HG03280 (cell line): Measurements from ENCODE around the gene TICAM2.
A peak's percentile ranks its signal among the peaks of the same experiment; 100 is the strongest.

Source experiments
- ATAC-seq: cut with Tn5 transposase; IDR thresholded peaks from one replicate; pipeline ENCODE4 v1.9.1; 2021; ENCODE audit warnings: mild to moderate bottlenecking, moderate library complexity; ENCODE audit not compliant: unreplicated experiment

TICAM2 gene

DNA sequence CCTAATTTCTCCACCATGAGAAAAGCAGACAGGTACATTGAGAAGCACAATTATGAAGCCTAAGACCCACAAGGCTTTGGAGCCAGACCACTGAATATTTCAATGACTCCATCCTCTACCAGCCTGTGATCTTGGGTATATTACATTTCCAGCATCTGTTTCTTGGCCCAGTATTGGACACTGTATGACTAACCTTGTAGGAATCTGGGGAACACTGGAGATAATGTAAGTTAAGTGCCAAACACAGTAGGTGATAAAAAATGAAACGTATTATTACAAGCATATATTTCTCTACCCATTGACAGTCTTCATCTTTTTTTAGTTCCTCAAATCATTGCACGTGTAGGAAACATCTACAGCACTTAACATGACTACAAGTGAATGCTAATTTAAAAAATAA, 29.1 kb downstream of the TICAM2 start:
- no peak for ATAC-seq

GRCh38 chr5:115571441-115571878, 30.8 kb downstream of the TICAM2 start:
- no peak for ATAC-seq

GRCh38 chr5:115568668-115569067, 33.6 kb downstream of the TICAM2 start:
- ATAC-seq, result no peak

DNA sequence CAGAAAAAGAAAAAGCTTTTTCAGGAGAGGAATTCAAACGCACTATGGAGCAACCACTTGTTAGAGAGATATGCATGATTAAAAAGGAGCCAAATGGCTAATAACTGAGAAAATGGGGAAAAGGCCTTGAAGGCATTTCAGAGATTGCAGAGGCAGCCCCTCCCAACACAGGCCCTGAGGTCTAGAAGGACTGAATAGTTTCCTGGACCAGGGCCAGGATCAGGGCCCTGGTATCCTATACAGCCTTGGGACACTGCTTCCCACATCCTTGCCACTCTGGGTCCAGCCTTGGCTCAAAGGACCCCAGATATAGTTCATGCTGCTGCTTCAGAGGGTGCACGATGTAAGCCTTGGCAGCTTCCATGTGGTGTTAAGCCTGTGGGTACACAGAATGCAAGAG, 37.0 kb downstream of the TICAM2 start:
- ATAC-seq, result no peak

GRCh38 chr5:115561176-115561575, 41.1 kb downstream of the TICAM2 start:
- ATAC-seq, result no peak

GRCh38 chr5:115559524-115559923, 42.8 kb downstream of the TICAM2 start:
- no peak for ATAC-seq

DNA sequence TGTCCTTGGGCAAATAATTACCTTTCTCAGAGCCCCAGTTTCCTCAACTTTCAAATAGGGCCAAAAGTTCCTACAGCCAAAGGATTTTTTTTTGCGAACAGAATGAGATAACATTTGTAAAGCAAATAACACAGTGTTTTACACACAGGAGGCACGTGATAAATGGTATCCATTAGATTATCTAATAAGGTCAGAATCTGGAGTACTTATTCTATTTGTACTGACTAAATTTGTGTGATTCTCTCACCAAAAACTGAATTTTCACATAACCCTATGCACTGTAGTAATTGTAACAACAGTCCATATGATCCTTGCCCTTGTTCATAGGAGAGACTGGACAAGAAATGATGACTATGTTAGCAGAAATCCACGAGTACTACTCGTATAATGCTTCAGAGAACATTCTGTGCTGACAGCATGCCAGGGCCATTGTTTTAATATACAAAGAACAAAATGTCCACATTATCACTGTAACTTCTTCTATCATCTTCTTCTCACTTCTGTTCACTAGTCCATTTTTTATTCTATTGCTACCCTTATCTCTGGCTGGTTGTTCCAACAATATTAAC, 43.8 kb downstream of the TICAM2 start:
- ATAC-seq, result no peak

DNA sequence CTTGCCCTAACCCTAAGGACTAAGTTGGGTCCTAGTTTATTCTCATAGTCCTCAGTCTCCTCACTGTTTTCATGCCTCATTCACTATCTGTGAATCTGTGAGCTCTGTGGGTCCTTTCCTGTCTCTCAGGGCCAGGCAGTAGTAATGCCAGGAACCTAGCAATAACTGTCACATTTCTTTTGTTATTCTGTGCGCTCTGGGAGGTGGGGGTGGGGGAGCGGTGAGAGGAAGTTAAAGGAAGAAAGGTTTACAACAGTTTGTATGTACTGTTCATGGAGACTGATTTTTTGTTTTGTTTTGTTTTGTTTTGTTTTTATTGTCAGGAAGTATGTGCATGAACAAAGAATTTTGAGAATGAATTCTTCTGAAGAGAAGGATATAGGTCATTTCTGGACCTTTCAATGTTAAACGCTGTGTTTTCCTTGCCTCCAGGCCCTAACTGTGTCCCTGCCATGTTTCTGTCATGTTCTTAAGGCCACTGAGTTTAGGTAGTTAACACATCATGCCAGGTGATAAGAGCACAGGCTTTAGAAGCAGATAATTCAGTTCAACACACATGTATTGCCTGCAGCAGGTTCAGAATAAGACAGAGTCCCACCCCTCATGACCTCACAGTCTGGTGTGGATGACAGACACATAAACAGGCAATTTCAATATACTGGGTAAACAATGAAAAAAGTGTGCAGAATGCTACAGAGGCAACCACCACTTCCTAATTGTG, 44.5 kb downstream of the TICAM2 start:
- no peak for ATAC-seq

DNA sequence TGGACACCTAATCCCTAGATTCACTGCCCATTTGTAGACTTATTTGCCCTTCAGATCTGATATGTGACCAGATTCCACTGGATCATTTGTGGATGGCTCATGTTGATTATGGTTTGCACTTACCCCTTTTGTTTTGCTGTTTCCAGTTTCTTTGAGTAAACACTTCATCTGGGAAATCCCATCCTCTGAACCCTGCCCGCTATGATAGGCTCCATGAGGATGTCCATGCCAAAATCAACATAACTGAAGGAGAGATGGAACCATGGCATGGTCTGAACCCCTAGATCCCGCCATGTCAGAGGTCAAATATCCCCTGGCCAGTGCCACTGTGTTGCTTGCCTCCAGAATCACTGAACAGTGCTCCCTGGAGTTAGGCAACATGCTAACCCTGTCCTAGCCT, 46.0 kb downstream of the TICAM2 start:
- ATAC-seq, result no peak

GRCh38 chr5:115555084-115555633, 47.1 kb downstream of the TICAM2 start:
- ATAC-seq, result no peak

- no peak for ATAC-seq
Observed at GRCh38 chr5:115553082-115553481, 49.2 kb downstream of the TICAM2 start.

DNA sequence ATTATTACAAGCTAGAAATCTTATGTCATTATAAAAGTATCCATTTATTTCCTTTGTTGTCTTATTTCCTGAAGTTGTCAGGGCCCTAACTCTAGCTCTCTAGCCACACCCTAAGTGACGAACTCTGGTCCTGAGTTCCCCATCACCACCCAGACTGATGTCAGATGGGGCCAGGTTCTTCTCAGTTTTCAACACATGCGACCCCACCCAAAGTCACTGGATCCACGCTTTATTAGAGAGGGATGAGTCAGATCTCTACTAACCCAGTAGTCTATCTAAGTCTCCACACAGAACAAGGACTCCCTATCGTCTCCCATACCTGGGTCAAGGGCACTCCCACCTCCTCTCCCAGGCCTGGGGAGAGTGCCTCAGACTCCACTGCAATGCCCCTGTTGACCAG, 50.9 kb downstream of the TICAM2 start:
- no peak for ATAC-seq

- no peak for ATAC-seq
Observed at GRCh38 chr5:115549154-115549553, 53.1 kb downstream of the TICAM2 start.

DNA sequence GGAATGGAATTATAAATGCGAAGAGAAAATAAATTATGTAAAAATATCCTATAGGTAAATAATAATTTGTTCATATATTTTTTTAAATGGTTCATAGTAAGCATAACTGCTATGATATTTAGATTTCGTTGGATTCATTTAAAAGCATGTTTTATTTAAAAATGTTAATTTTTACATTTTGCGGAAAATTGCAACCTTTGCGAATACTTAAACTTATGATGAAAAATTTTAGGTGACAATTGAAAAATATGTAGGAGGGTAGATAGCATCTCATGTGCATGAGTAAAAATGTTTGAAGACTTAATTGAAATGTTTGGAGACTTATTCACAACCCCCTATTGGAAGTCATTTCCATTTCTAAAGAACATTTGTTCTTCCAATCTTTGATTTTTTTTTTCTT, 53.6 kb downstream of the TICAM2 start:
- no peak for ATAC-seq

GRCh38 chr5:115545351-115545882, 56.9 kb downstream of the TICAM2 start:
- ATAC-seq, result no peak

DNA sequence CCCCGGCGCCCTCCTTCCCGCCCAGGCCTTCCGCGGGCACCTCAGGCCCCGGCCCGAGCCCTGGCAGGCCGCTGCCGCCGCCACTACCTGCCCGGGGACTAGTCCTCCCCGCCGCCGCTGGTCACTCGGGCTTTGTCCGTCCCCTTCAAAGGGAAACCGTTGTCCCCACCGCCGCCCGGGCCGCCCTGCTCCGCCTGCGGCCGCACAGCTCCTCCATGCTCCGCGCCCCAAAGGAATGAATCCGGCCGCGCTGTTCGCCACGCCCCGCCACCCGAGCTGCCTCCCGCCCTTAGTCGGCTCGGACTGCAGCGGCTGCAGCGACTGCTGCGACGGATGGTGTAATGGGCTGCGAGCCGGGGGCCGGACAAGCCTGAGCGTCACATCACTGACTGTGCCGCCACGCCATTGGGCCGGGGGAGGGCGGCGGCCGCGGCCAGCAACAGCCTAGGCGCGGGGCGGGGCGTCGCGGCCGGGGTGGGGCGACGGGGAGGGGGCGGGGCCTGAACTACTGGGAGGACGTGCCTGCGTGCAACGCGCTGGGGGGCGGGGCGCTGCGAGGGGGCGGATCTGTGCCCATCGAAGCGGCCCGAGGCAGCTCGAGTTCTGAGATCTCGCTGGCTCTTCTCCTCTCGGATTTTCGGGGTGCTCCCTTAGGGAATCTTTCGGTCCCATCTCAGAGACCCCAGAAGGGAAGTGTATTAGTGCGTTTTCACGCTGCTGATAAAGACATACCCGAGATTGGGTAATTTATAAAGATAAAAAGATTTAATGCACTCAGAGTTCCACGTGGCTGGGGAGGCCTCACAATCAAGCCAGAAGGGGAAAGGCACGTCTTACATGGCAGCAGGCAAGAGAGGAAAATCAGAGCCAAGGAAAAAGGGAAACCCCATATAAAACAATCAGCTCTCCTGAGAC, 57.6 kb downstream of the TICAM2 start, which contains the start of gene FEM1C:
FEM1C (minus strand) TSS at position 340 of the 915 bp plus-strand sequence. CDS start 1,282 bp downstream, outside the sequence.
- ATAC-seq, result peak; percentile 96

- no peak for ATAC-seq
Observed at GRCh38 chr5:115544043-115544435, 58.2 kb downstream of the TICAM2 start.

DNA sequence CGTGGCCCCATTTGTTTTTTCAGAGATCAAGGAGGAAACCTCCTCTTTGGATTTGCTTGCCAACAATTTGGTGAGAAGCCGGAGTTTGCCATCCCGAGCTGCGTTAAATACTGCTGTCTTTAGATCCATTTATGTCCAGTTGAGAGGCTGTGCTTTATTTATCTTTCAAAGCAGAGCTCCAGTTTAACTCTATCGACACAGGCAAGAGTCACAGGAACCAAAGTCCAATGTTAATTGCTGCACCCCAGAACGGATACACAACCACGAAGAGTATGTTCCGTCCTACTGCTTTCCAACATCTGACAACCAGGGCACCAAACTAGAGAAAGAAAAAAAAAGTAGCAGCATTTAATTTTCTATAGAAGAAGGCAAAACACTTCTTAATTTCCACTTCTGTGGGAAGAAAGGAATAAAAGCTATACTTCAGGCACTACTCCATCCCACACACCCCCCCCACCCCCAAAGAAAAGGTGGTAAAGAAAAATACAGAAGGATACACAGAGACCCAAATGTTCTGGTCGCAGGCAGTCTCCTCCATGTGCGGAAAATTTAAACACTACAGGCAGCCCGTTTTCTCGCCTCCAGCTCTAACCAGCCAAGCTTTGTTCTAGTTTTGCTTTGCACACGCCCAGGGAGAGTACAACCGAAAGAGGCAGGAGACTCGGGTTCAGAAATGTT, 58.8 kb downstream of the TICAM2 start:
- peak; percentile 28 for ATAC-seq

DNA sequence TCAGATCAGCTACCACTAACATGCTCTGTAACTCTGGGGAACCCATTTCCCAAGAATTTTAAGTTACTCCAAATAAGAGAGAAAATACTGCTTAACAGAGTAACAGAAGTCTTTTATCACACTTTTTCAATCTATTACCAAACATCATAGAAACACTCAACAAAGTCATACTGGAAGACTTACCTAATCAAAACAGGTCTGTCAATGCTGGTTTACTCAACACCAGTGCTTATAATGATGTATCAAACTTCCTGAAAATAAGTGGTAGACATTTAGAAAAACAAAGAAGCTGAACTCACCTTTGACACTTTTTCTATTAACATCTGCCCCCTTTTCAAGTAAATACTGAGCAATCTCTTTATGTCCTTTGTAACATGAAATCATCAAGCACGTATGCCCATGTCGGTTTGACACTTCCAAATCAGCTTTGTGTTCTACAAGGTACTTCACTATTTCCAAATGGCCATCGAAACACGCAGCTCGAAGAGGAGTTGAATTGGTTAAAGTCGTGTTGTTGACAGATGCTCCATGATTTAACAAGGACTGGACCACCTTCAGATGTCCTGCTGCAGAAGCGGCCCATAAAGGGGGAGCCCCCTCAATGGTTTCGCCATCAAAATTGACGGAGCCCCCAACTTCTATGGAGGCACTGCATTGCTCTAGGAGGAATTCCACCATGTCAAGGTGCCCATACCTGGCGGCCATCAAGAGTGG, 59.5 kb downstream of the TICAM2 start:
- ATAC-seq, result no peak

DNA sequence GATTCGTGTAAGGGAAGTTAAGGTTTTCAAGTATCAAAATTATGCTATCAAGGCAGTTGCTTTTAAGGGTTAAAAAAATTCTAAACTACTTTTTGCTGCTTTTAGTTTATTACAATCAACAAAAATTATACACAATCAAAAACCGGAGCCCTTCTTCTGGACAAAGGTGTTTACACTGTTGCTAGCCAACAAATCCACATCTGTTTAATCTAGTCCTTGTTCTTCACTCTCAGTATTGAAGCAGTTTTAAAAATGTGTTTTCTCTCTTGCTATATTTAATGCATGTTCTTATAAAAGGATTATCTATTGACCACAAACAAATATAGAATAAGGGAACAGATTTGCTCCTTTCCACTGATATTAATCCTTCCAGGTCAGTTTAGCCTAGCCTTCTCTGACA, 60.2 kb downstream of the TICAM2 start:
- ATAC-seq, result no peak
